CD14-positive monocyte (primary cell): ENCODE data around the gene SNPH. TPM values are rescaled to one million over a fixed set of nuclear protein-coding genes. Genes with fewer than 3 reads are reported as not detected.
A peak's percentile ranks its signal among the peaks of the same experiment; 100 is the strongest.

Source experiments
- DNase-seq, 3 donors: peaks; one replicate each; pipeline ENCODE4 v3.0.0-alpha.2; 2011 to 2022
- H2AFZ ChIP-seq: 2 replicates; pipeline ENCODE4 v1.6.0; 2012; ENCODE audit warnings: mild to moderate bottlenecking, low read depth, low read length, inconsistent platforms; ENCODE audit not compliant: insufficient read depth, poor library complexity, severe bottlenecking
- H3K27ac ChIP-seq, 2 donors: 1 replicate in 1 of 2; 2 replicates in 1 of 2; pipeline ENCODE4 v1.5.1; 2012 to 2013; ENCODE audit warnings: low read length in 2 of 2, control low read depth in 1 of 2, inconsistent platforms in 1 of 2, low read depth in 1 of 2, mild to moderate bottlenecking in 1 of 2
- H3K27me3 ChIP-seq, 2 donors: one replicate each; pipeline versions ENCODE4 v1.6.0 to v1.6.1; 2011 to 2013; ENCODE audit warnings: low read length in 2 of 2; ENCODE audit not compliant: control insufficient read depth in 2 of 2, insufficient read depth in 2 of 2
- H3K36me3 ChIP-seq, 2 donors: replicated peaks in 1 of 2; 1 replicate in 1 of 2; 2 replicates in 1 of 2; pipeline versions ENCODE4 v1.5.1 to v1.6.1; 2012 to 2013; ENCODE audit warnings: low read length in 2 of 2, control low read depth in 1 of 2, inconsistent platforms in 1 of 2, mild to moderate bottlenecking in 1 of 2; ENCODE audit not compliant: insufficient read depth in 2 of 2, control insufficient read depth in 1 of 2
- H3K4me1 ChIP-seq, 2 donors: 1 replicate in 1 of 2; 2 replicates in 1 of 2; pipeline versions ENCODE4 v1.5.1 to v1.6.1; 2012 to 2013; ENCODE audit warnings: low read length in 2 of 2, control low read depth in 1 of 2, inconsistent platforms in 1 of 2, mild to moderate bottlenecking in 1 of 2, moderate library complexity in 1 of 2; ENCODE audit not compliant: insufficient read depth in 2 of 2, control insufficient read depth in 1 of 2
- H3K4me2 ChIP-seq: replicated peaks from 2 replicates; pipeline ENCODE3; 2012; ENCODE audit warnings: low read length, moderate library complexity, mild to moderate bottlenecking; ENCODE audit not compliant: poor library complexity, severe bottlenecking; ENCODE audit errors: extremely low read depth
- H3K4me3 ChIP-seq, 3 experiments: fragments of 200-600 bp in 1 of 3; sonication (generic) in 1 of 3; replicated peaks in 1 of 3; 1 replicate in 2 of 3; 2 replicates in 1 of 3; pipeline ENCODE4 v1.5.1; 2011 to 2013; ENCODE audit warnings: low read length in 3 of 3, mild to moderate bottlenecking in 3 of 3, control low read depth in 2 of 3, low read depth in 2 of 3, inconsistent platforms in 1 of 3, moderate library complexity in 1 of 3
- H3K79me2 ChIP-seq: 2 replicates; pipeline ENCODE4 v1.6.0; 2012; ENCODE audit warnings: mild to moderate bottlenecking, control low read depth, inconsistent platforms, low read length, moderate library complexity; ENCODE audit not compliant: insufficient read depth
- H3K9ac ChIP-seq: 2 replicates; pipeline ENCODE4 v1.6.0; 2017; ENCODE audit warnings: low read length, mild to moderate bottlenecking; ENCODE audit not compliant: insufficient read depth, poor library complexity, severe bottlenecking
- H3K9me3 ChIP-seq, 2 donors: replicated peaks in 1 of 2; 1 replicate in 1 of 2; 2 replicates in 1 of 2; pipeline versions ENCODE4 v1.5.1 to v1.6.1; 2012 to 2013; ENCODE audit warnings: low read length in 2 of 2, control low read depth in 1 of 2; ENCODE audit not compliant: control insufficient read depth in 1 of 2, insufficient read depth in 1 of 2
- H4K20me1 ChIP-seq: 2 replicates; pipeline ENCODE4 v1.6.0; 2012; ENCODE audit warnings: mild to moderate bottlenecking, low read length, control low read depth, moderate library complexity; ENCODE audit not compliant: insufficient read depth
- H3K27ac Mint-ChIP-seq, 7 donors: one replicate each; pipeline ENCODE4 v1.8.0; 2020; ENCODE audit warnings: mild to moderate bottlenecking in 7 of 7, mixed read lengths in 7 of 7, moderate library complexity in 6 of 7, inconsistent platforms in 2 of 7
- H3K27me3 Mint-ChIP-seq, 3 donors: one replicate each; pipeline ENCODE4 v1.8.0; 2021 to 2022; ENCODE audit warnings: low read depth in 3 of 3, mild to moderate bottlenecking in 3 of 3, mixed read lengths in 3 of 3, moderate library complexity in 3 of 3, inconsistent platforms in 1 of 3
- H3K36me3 Mint-ChIP-seq, 2 donors: one replicate each; pipeline ENCODE4 v1.8.0; 2020; ENCODE audit warnings: mixed read lengths in 2 of 2, inconsistent platforms in 1 of 2, mild to moderate bottlenecking in 1 of 2
- H3K4me1 Mint-ChIP-seq: one replicate; pipeline ENCODE4 v1.8.0; 2020; ENCODE audit warnings: mild to moderate bottlenecking, mixed read lengths
- H3K4me3 Mint-ChIP-seq, 2 donors: one replicate each; pipeline ENCODE4 v1.8.0; 2020; ENCODE audit warnings: mild to moderate bottlenecking in 2 of 2, mixed read lengths in 2 of 2, moderate library complexity in 1 of 2
- H3K9me3 Mint-ChIP-seq, 7 donors: one replicate each; pipeline ENCODE4 v1.8.0; 2020 to 2022; ENCODE audit warnings: mixed read lengths in 7 of 7, mild to moderate bottlenecking in 6 of 7, moderate library complexity in 6 of 7, inconsistent platforms in 2 of 7
- CTCF ChIP-seq: fragments of 200-600 bp; IDR thresholded peaks from one replicate; pipeline ENCODE4 v1.8.0; 2022; ENCODE audit warnings: antibody characterized with exemption, mild to moderate bottlenecking
- WGBS: methylation state at CpG from one replicate; pipeline ENCODE4 v1.1.5; 2013; ENCODE audit warnings: missing lambda C conversion rate; ENCODE audit not compliant: insufficient coverage; 5-methylcytosine and 5-hydroxymethylcytosine counted together
- intact Hi-C, 2 donors: fragments of 100-400 bp; cut with micrococcal nuclease; formaldehyde crosslinking; loops; one replicate each; pipeline versions ENCODE4 v1.15.0 to v1.15.1; 2023
- polyA plus RNA-seq, 3 donors: library from polyadenylated mRNA; depleted of rRNA in 1 of 3; unstranded in 2 of 3; stranded (reverse) in 1 of 3; fragments of 300-500 nt in 2 of 3; fragments of >200 nt in 1 of 3; fragmentation: Illumina TruSeq in 2 of 3; gene quantifications; 1 replicate in 2 of 3; 2 replicates in 1 of 3; pipeline ENCODE4 v1.2.3, GENCODE V29; 2012 to 2021

The SNPH gene
- polyA plus RNA-seq, 3 donors = 0.07 to 0.10 TPM; not detected in 1

- Mint-ChIP-seq H3K9me3 (no peaks in the 10 kb centered on the region), H3K27ac (no peak overlapping the region), H3K27me3 (peaks cover 0 to 3% (median 3%) of the 10 kb centered on the region in 3 donors), H3K36me3 (no peaks in the 10 kb centered on the region), H3K4me3 (no peak overlapping the region), H3K4me1 (no peaks in the 10 kb centered on the region)
- Histone ChIP-seq H3K27ac (no peak overlapping the region), H3K9me3 (no peaks in the 10 kb centered on the region), H3K4me3 (no peak overlapping the region), H3K79me2 (no peaks in the 10 kb centered on the region), H2AFZ (no peak overlapping the region), H3K27me3 (no peaks in the 10 kb centered on the region), H3K36me3 (no peaks in the 10 kb centered on the region), H3K9ac (no peak overlapping the region), H3K4me2 (no peak overlapping the region), H4K20me1 (no peaks in the 10 kb centered on the region), H3K4me1 (no peaks in the 10 kb centered on the region)
- no peak for TF ChIP-seq CTCF
- no peak for DNase-seq
- WGBS = 92% methylated on average over 14 of the region's 14 CpGs
- intact Hi-C loops = no loop called here
Observed at GRCh38 chr20:1306316-1307135, 40.4 kb downstream of the SNPH start.

GRCh38 chr20:1307171-1307570 is 41.1 kb downstream of the SNPH start:
- H3K4me2 ChIP-seq = no peak overlapping the region
- peaks cover 0 to 3% (median 3%) of the 10 kb centered on the region in 3 donors for H3K27me3 Mint-ChIP-seq
- no peak overlapping the region for H3K4me3 Mint-ChIP-seq
- H3K36me3 Mint-ChIP-seq = no peaks in the 10 kb centered on the region
- H3K36me3 ChIP-seq = no peaks in the 10 kb centered on the region
- intact Hi-C loops = no loop called here
- no peaks in the 10 kb centered on the region for H3K79me2 ChIP-seq
- no peak overlapping the region for H2AFZ ChIP-seq
- no peaks in the 10 kb centered on the region for H3K27me3 ChIP-seq
- H3K27ac Mint-ChIP-seq = peak overlapping the region in 1 of 7 donors; percentile 37
- H3K4me1 ChIP-seq = no peaks in the 10 kb centered on the region
- H3K4me3 ChIP-seq = no peak overlapping the region
- H3K9ac ChIP-seq = no peak overlapping the region
- DNase-seq = no peak
- H3K9me3 ChIP-seq = no peaks in the 10 kb centered on the region
- H3K4me1 Mint-ChIP-seq = no peaks in the 10 kb centered on the region
- H3K27ac ChIP-seq = no peak overlapping the region
- 94% methylated on average over 10 of the region's 10 CpGs for WGBS
- H3K9me3 Mint-ChIP-seq = no peaks in the 10 kb centered on the region
- no peaks in the 10 kb centered on the region for H4K20me1 ChIP-seq
- TF ChIP-seq CTCF = no peak
